Measurements from ENCODE around the gene FURIN.

Gene FURIN

GRCh38 chr15:90884719-90885431, 16.5 kb downstream of the FURIN start:
- no peak overlapping the region for H3K4me3 ChIP-seq (ENCODE audit: low read length)
- no peaks in the 10 kb centered on the region for H3K27me3 ChIP-seq (ENCODE audit: insufficient read depth, low read length)
- H2AFZ ChIP-seq (ENCODE audit: low read depth, low read length) = no peak overlapping the region
- H3K9me3 ChIP-seq (ENCODE audit: low read length) = no peaks in the 10 kb centered on the region
- peaks cover 7% of the 10 kb centered on the region for H3K36me3 ChIP-seq (ENCODE audit: insufficient read depth, low read length)
- peaks cover 3% of the 10 kb centered on the region for H3K4me1 ChIP-seq (ENCODE audit: insufficient read depth, low read length)

- no peaks in the 10 kb centered on the region for H3K27me3 ChIP-seq (ENCODE audit: insufficient read depth, low read length)
Observed at GRCh38 chr15:90885432-90886290, 17.3 kb downstream of the FURIN start.

DNA sequence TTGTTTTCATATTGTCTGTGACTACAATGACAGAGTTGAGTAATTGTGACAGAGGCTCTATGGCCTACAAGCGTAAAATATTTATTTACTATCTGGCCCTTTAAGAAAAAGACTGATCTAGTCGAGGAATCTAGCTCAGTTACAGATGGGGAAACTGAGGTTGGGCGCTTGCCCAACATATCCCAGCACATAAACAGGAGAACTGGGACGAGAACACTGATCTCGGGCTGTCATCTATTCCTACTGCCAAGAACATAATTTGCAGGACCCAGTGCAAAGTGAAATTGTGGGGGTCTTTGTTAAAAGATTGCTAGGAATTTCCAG, 17.9 kb downstream of the FURIN start:
- H3K27me3 ChIP-seq (ENCODE audit: insufficient read depth, low read length) = no peaks in the 10 kb centered on the region
- no peaks in the 10 kb centered on the region for H3K9me3 ChIP-seq (ENCODE audit: low read length)
- H2AFZ ChIP-seq (ENCODE audit: low read depth, low read length) = no peak overlapping the region
- H3K4me3 ChIP-seq (ENCODE audit: low read length) = no peak overlapping the region
- H3K36me3 ChIP-seq (ENCODE audit: insufficient read depth, low read length) = no peaks in the 10 kb centered on the region
- peaks cover 3% of the 10 kb centered on the region for H3K4me1 ChIP-seq (ENCODE audit: insufficient read depth, low read length)

More at GRCh38 chr15:90885432-90886290, 17.3 kb downstream of the FURIN start:
- no peaks in the 10 kb centered on the region for H3K9me3 ChIP-seq (ENCODE audit: low read length)
- no peak overlapping the region for H2AFZ ChIP-seq (ENCODE audit: low read depth, low read length)
- H3K36me3 ChIP-seq (ENCODE audit: insufficient read depth, low read length) = peaks cover 4% of the 10 kb centered on the region
- H3K4me3 ChIP-seq (ENCODE audit: low read length) = no peak overlapping the region
- peaks cover 3% of the 10 kb centered on the region for H3K4me1 ChIP-seq (ENCODE audit: insufficient read depth, low read length)

GRCh38 chr15:90887037-90887481, 18.7 kb downstream of the FURIN start:
- Histone ChIP-seq H3K36me3 (ENCODE audit: insufficient read depth, low read length) (no peaks in the 10 kb centered on the region), H3K9me3 (ENCODE audit: low read length) (no peaks in the 10 kb centered on the region), H2AFZ (ENCODE audit: low read depth, low read length) (no peak overlapping the region), H3K4me1 (ENCODE audit: insufficient read depth, low read length) (peaks cover 3% of the 10 kb centered on the region), H3K27me3 (ENCODE audit: insufficient read depth, low read length) (no peaks in the 10 kb centered on the region), H3K4me3 (ENCODE audit: low read length) (no peak overlapping the region)

DNA sequence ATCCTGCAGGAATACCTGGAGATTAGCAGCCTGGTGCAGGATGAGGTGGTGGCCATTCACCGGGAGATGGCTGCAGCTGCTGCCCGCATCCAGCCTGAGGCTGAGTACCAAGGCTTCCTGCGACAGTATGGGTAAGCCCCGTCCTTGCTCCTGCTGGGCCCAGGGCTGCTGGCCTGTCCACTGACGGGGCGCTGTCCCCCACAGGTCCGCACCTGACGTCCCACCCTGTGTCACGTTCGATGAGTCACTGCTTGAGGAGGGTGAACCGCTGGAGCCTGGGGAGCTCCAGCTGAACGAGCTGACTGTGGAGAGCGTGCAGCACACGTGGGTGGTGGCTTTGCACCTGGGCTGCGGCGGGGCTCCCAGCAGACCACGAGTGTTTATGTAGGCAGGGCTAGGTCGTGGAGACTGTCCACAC, 20.9 kb downstream of the FURIN start:
- Histone ChIP-seq H3K4me3 (ENCODE audit: low read length) (no peak overlapping the region), H3K27me3 (ENCODE audit: insufficient read depth, low read length) (no peaks in the 10 kb centered on the region), H2AFZ (ENCODE audit: low read depth, low read length) (no peak overlapping the region), H3K9me3 (ENCODE audit: low read length) (no peaks in the 10 kb centered on the region), H3K4me1 (ENCODE audit: insufficient read depth, low read length) (peaks cover 3% of the 10 kb centered on the region), H3K36me3 (ENCODE audit: insufficient read depth, low read length) (no peaks in the 10 kb centered on the region)

- Histone ChIP-seq H3K9me3 (ENCODE audit: low read length) (no peaks in the 10 kb centered on the region), H2AFZ (ENCODE audit: low read depth, low read length) (no peak overlapping the region), H3K4me3 (ENCODE audit: low read length) (no peak overlapping the region), H3K36me3 (ENCODE audit: insufficient read depth, low read length) (no peaks in the 10 kb centered on the region), H3K27me3 (ENCODE audit: insufficient read depth, low read length) (no peaks in the 10 kb centered on the region), H3K4me1 (ENCODE audit: insufficient read depth, low read length) (peaks cover 3% of the 10 kb centered on the region)
Observed at GRCh38 chr15:90889736-90890456, 21.5 kb downstream of the FURIN start.

DNA sequence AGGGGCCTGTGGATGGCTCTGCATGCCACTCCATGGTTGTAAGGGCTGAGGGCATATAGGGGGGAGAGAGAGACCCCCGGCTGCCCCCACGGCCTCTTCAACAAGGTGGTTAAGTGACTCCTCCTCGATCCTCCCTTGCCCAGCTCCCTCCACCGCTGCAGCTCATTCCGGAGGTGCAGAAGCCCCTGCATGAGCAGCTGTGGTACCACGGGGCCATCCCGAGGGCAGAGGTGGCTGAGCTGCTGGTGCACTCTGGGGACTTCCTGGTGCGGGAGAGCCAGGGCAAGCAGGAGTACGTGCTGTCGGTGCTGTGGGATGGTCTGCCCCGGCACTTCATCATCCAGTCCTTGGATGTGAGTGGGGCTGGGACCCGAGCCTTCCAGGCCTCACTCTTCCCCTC, 22.5 kb downstream of the FURIN start:
- Histone ChIP-seq H3K4me1 (ENCODE audit: insufficient read depth, low read length) (peaks cover under 1% of the 10 kb centered on the region), H3K27me3 (ENCODE audit: insufficient read depth, low read length) (no peaks in the 10 kb centered on the region), H3K4me3 (ENCODE audit: low read length) (no peak overlapping the region), H2AFZ (ENCODE audit: low read depth, low read length) (no peak overlapping the region), H3K9me3 (ENCODE audit: low read length) (no peaks in the 10 kb centered on the region), H3K36me3 (ENCODE audit: insufficient read depth, low read length) (no peaks in the 10 kb centered on the region)

DNA sequence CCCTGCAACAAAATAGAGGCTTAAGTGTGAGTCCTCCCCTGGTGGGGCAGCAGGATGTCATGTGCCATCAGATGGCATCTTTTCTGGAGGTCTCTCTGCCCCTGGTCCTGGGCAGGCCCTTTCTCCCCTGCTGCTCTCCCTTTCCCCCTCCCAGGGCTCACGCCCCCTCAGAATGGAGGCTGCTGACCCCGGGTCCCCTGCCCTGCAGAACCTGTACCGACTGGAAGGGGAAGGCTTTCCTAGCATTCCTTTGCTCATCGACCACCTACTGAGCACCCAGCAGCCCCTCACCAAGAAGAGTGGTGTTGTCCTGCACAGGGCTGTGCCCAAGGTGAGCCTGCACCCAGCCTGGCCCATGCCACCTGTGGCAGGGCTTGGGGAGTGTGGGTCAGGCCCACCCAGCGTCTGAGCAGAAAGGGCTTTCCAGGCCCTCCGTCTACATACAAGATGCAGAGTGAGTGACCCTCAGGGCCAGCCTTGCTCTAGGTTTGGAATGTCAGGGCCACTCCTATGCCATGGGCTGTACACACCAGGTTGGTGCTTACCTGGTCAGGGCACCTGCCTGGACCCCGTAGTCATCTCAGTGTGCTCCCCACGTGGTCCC, 23.1 kb downstream of the FURIN start:
- Histone ChIP-seq H3K27me3 (ENCODE audit: insufficient read depth, low read length) (no peaks in the 10 kb centered on the region), H3K9me3 (ENCODE audit: low read length) (no peaks in the 10 kb centered on the region), H3K4me3 (ENCODE audit: low read length) (no peak overlapping the region), H3K4me1 (ENCODE audit: insufficient read depth, low read length) (no peaks in the 10 kb centered on the region), H3K36me3 (ENCODE audit: insufficient read depth, low read length) (no peaks in the 10 kb centered on the region), H2AFZ (ENCODE audit: low read depth, low read length) (no peak overlapping the region)

GRCh38 chr15:90892023-90892422, 23.6 kb downstream of the FURIN start:
- H3K27me3 ChIP-seq (ENCODE audit: insufficient read depth, low read length) = no peaks in the 10 kb centered on the region
- no peak overlapping the region for H3K4me3 ChIP-seq (ENCODE audit: low read length)
- no peak overlapping the region for H2AFZ ChIP-seq (ENCODE audit: low read depth, low read length)
- H3K36me3 ChIP-seq (ENCODE audit: insufficient read depth, low read length) = no peaks in the 10 kb centered on the region
- no peaks in the 10 kb centered on the region for H3K4me1 ChIP-seq (ENCODE audit: insufficient read depth, low read length)
- H3K9me3 ChIP-seq (ENCODE audit: low read length) = no peaks in the 10 kb centered on the region

DNA sequence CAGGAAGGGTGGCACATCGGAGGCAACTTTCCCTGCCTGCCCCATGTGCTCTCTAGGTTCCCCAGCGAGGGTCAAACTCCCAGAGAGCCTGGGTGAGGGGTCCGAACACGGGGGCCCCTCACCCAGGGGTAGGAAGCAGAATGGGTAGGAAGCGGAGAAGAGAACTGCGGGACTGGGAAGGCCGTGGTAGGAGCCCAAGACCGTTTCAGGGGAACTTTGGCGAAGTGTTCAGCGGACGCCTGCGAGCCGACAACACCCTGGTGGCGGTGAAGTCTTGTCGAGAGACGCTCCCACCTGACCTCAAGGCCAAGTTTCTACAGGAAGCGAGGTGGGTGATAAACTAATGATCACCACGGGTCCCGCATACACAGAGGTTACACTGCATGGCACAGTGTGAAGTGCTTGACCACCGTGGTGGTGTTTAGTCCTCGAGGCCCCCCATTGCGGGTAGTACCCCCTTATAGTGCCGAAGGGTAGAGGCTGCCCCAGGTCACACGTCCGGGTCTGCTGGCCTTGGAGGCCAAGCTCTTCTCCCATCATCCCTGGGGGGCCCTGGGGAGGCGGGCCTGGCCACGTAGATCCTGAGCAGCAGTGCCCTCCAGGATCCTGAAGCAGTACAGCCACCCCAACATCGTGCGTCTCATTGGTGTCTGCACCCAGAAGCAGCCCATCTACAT, 24.2 kb downstream of the FURIN start:
- no peaks in the 10 kb centered on the region for H3K4me1 ChIP-seq (ENCODE audit: insufficient read depth, low read length)
- no peaks in the 10 kb centered on the region for H3K9me3 ChIP-seq (ENCODE audit: low read length)
- no peaks in the 10 kb centered on the region for H3K27me3 ChIP-seq (ENCODE audit: insufficient read depth, low read length)
- H2AFZ ChIP-seq (ENCODE audit: low read depth, low read length) = no peak overlapping the region
- H3K36me3 ChIP-seq (ENCODE audit: insufficient read depth, low read length) = no peaks in the 10 kb centered on the region
- no peak overlapping the region for H3K4me3 ChIP-seq (ENCODE audit: low read length)

DNA sequence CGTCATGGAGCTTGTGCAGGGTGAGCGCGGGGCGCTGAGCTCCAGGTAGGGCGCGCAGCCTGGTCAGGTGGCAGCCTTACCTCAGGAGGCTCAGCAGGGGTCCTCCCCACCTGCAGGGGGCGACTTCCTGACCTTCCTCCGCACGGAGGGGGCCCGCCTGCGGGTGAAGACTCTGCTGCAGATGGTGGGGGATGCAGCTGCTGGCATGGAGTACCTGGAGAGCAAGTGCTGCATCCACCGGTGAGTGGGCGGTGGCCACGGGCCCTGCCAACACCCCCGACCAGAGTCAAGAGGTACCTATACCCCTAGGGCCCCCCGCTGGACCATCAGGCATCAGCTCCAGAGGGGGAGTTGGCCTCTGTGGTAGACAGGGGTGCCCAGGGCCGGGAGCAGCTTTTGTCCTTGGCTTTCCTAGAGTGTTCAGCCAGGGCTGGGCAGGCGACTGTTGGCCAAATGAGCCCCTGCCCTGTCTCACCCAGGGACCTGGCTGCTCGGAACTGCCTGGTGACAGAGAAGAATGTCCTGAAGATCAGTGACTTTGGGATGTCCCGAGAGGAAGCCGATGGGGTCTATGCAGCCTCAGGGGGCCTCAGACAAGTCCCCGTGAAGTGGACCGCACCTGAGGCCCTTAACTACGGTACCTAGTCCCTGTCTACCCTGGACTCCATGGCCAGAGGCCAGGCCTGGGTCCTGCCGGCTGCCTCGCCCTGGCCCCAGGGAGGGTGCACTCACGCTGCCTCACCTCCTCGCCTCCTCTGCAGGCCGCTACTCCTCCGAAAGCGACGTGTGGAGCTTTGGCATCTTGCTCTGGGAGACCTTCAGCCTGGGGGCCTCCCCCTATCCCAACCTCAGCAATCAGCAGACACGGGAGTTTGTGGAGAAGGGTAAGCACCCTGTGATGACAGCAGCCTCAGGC, 25.0 kb downstream of the FURIN start:
- no peaks in the 10 kb centered on the region for H3K27me3 ChIP-seq (ENCODE audit: insufficient read depth, low read length)
- no peaks in the 10 kb centered on the region for H3K9me3 ChIP-seq (ENCODE audit: low read length)
- H3K4me3 ChIP-seq (ENCODE audit: low read length) = no peak overlapping the region
- H3K36me3 ChIP-seq (ENCODE audit: insufficient read depth, low read length) = no peaks in the 10 kb centered on the region
- no peak overlapping the region for H2AFZ ChIP-seq (ENCODE audit: low read depth, low read length)
- no peaks in the 10 kb centered on the region for H3K4me1 ChIP-seq (ENCODE audit: insufficient read depth, low read length)
